ENCODE results near the gene STXBP3. TPM values are rescaled to one million over a fixed set of nuclear protein-coding genes. Genes with fewer than 3 reads are reported as not detected.

Gene STXBP3
- total and polyA plus RNA-seq, 2 of the 8 experiments (the other 6 are each of a cell fraction or from before 2014, with no cell fraction given) = 6.0 to 38.5 TPM

DNA sequence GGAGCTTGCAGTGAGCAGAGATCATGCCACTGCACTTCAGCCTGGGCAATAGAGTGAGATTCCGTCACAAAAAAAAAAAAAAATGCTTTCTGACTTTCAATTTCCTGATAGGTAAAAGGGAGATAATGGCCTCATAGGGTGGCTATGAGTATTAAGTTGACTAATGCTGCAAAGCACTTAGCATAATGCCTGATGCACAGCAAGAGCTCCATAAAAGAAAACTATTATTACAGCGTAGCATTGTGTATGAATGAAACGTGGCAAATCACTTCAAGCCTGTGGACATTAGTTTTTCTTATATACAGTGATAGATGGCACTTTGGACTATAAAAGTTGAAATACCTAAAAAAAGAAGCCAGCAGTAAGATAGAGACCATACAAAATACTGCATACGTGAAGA, 17.0 kb upstream of the STXBP3 start:
- Histone ChIP-seq H3K56ac (replicated peaks; ENCODE audit: insufficient read length, low read depth, low read length) (no peak overlapping the region), H2BK15ac (ENCODE audit: low read length) (no peak overlapping the region), H3K18ac (ENCODE audit: extremely low read depth, low read length) (no peak overlapping the region), H3K36me3 (ENCODE audit: control insufficient read depth in 2 of 4, insufficient read depth in 4 of 4, low read length in 3 of 4) (no peaks in the 10 kb centered on the region), H2BK120ac (replicated peaks; ENCODE audit: low read depth, low read length) (no peak overlapping the region), H4K5ac (ENCODE audit: insufficient read length, low read depth, low read length) (no peak overlapping the region), H4K8ac (ENCODE audit: extremely low read depth, insufficient read depth, low read length) (no peak overlapping the region), H2BK20ac (ENCODE audit: low read length) (no peak overlapping the region), H3K23ac (ENCODE audit: insufficient read length) (no peak overlapping the region), H3K9me3 (ENCODE audit: insufficient read depth in 2 of 2, low read depth in 1 of 2, low read length in 1 of 2) (no peaks in the 10 kb centered on the region), H3K27ac (ENCODE audit: low read depth, low read length) (no peak overlapping the region), H4K20me1 (replicated peaks in 1 of 2; ENCODE audit: control insufficient read depth in 1 of 2, insufficient read depth in 2 of 2, low read length in 2 of 2) (no peaks in the 10 kb centered on the region), H3K4ac (replicated peaks; ENCODE audit: insufficient read length, low read depth, low read length) (no peak overlapping the region), H3K79me2 (ENCODE audit: control insufficient read depth in 1 of 2, insufficient read depth in 2 of 2, low read length in 2 of 2) (no peaks in the 10 kb centered on the region), H3K23me2 (ENCODE audit: low read depth, low read length) (no peaks in the 10 kb centered on the region; the same call in 1 of the 2 replicates), H3K4me3 (ENCODE audit: extremely low read depth in 1 of 4, insufficient read depth in 2 of 4, low read depth in 3 of 4, low read length in 4 of 4) (no peak overlapping the region), H3K27me3 (replicated peaks in 1 of 4; ENCODE audit: control insufficient read depth in 3 of 4, extremely low read depth in 1 of 4, insufficient read depth in 3 of 4, low read length in 3 of 4) (no peaks in the 10 kb centered on the region), H3K79me1 (ENCODE audit: low read depth, low read length) (no peaks in the 10 kb centered on the region; the same call in 1 of the 2 replicates), H4K91ac (replicated peaks; ENCODE audit: insufficient read length, low read length) (no peak overlapping the region), H3K14ac (ENCODE audit: insufficient read length) (no peak overlapping the region), H3K4me2 (ENCODE audit: insufficient read depth in 1 of 2, low read depth in 2 of 2, low read length in 2 of 2) (no peak overlapping the region), H3K4me1 (replicated peaks in 1 of 4; ENCODE audit: control insufficient read depth in 3 of 4, insufficient read depth in 4 of 4, low read length in 3 of 4) (no peaks in the 10 kb centered on the region), H2BK5ac (ENCODE audit: low read depth, low read length) (no peak overlapping the region), H2AK5ac (ENCODE audit: low read depth, low read length) (no peak overlapping the region), H3K9ac (replicated peaks in 1 of 4; ENCODE audit: extremely low read depth in 1 of 4, low read depth in 3 of 4, low read length in 3 of 4) (no peak overlapping the region), H2AFZ (ENCODE audit: low read length) (no peak overlapping the region), H2BK12ac (ENCODE audit: low read depth, low read length) (no peak overlapping the region)
- TF ChIP-seq RFX5 (IDR thresholded peaks at IDR 0.05; ENCODE audit: borderline replicate concordance, low read depth, low read length) = no peak
- TF ChIP-seq, protein P1, sequence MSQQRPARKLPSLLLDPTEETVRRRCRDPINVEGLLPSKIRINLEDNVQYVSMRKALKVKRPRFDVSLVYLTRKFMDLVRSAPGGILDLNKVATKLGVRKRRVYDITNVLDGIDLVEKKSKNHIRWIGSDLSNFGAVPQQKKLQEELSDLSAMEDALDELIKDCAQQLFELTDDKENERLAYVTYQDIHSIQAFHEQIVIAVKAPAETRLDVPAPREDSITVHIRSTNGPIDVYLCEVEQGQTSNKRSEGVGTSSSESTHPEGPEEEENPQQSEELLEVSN (IDR thresholded peaks at IDR 0.05) = no peak
- TF ChIP-seq TCF12 (IDR thresholded peaks at IDR 0.05; ENCODE audit: low read depth, low read length) = no peak
- TF ChIP-seq, protein P2, sequence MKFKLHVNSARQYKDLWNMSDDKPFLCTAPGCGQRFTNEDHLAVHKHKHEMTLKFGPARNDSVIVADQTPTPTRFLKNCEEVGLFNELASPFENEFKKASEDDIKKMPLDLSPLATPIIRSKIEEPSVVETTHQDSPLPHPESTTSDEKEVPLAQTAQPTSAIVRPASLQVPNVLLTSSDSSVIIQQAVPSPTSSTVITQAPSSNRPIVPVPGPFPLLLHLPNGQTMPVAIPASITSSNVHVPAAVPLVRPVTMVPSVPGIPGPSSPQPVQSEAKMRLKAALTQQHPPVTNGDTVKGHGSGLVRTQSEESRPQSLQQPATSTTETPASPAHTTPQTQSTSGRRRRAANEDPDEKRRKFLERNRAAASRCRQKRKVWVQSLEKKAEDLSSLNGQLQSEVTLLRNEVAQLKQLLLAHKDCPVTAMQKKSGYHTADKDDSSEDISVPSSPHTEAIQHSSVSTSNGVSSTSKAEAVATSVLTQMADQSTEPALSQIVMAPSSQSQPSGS (IDR thresholded peaks at IDR 0.05; ENCODE audit: low read length) = no peak
- TF ChIP-seq, protein P3, sequence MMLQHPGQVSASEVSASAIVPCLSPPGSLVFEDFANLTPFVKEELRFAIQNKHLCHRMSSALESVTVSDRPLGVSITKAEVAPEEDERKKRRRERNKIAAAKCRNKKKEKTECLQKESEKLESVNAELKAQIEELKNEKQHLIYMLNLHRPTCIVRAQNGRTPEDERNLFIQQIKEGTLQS (IDR thresholded peaks at IDR 0.05; ENCODE audit: insufficient read depth, low read depth, low read length) = no peak
- no peak for DNase-seq (ENCODE audit: low read depth in 1 of 2, low spot score in 2 of 2)
- WGBS, 2 experiments (ENCODE audit: extremely low coverage in 1 of 2, insufficient coverage in 1 of 2, insufficient read length in 1 of 2, insufficient replicate concordance in 2 of 2, low coverage in 1 of 2, low lambda C conversion rate in 2 of 2, missing lambda C conversion rate in 1 of 2) = 88% methylated on average over 4 of the region's 4 CpGs; no CpG with 5 or more reads in 1 of the 2 experiments
- CTCF ChIA-PET (ENCODE audit: partially characterized antibody) = interaction anchor here (0.6 to 1.3 kb wide), 3 partner anchors 10 to 15 kb away, joined by 3 to 4 read pairs (median 3); no protein-coding TSS in a partner anchor
- no peak for FAIRE-seq
- POLR2A ChIA-PET (ENCODE audit: partially characterized antibody) = no interaction called here
